ENCODE measurements around the gene ZNRF3. TPM values are rescaled to one million over a fixed set of nuclear protein-coding genes. Genes with fewer than 3 reads are reported as not detected.

ZNRF3 gene
- total and polyA plus RNA-seq, 2 donors (not counting 1 experiment from before 2014, with no cell fraction given), result 0.21 to 0.71 TPM

- Histone ChIP-seq H3K4me1 (ENCODE audit: control insufficient read depth in 2 of 2, insufficient read depth in 2 of 2, low read length in 2 of 2) (peaks cover 8 to 17% of the 10 kb centered on the region in 2 donors), H3K27me3 (replicated peaks in 1 of 4; ENCODE audit: control extremely low read depth in 1 of 4, control insufficient read depth in 3 of 4, insufficient read depth in 4 of 4, low read length in 3 of 4) (peaks cover 0 to 45% (median 24%) of the 10 kb centered on the region in 4 experiments), H3K36me3 (replicated peaks in 1 of 2; ENCODE audit: control extremely low read depth in 1 of 2, control insufficient read depth in 1 of 2, extremely low read depth in 1 of 2, insufficient read depth in 2 of 2, low read length in 1 of 2) (no peaks in the 10 kb centered on the region), H3K4me2 (replicated peaks; ENCODE audit: low read depth, low read length, poor library complexity, severe bottlenecking) (no peak overlapping the region), H3K9ac (ENCODE audit: low read length) (no peak overlapping the region), H2AFZ (ENCODE audit: insufficient read depth, low read depth, low read length, poor library complexity, severe bottlenecking) (no peak overlapping the region), H3K4me3 (ENCODE audit: control extremely low read depth in 1 of 5, extremely low read depth in 1 of 5, insufficient read depth in 1 of 5, low read depth in 2 of 5, low read length in 4 of 5) (no peak overlapping the region), H3K79me2 (ENCODE audit: control insufficient read depth, insufficient read depth, low read length) (no peaks in the 10 kb centered on the region), H3K27ac (ENCODE audit: low read length in 2 of 2) (no peak overlapping the region), H3K9me3 (ENCODE audit: control extremely low read depth in 1 of 3, control insufficient read depth in 2 of 3, insufficient read depth in 1 of 3, low read length in 2 of 3) (peaks cover 0 to 7% (median 0%) of the 10 kb centered on the region in 3 donors), H4K20me1 (ENCODE audit: control insufficient read depth, insufficient read depth, low read length, poor library complexity, severe bottlenecking) (no peaks in the 10 kb centered on the region)
- H3K4me3 Mint-ChIP-seq, result no peak overlapping the region
- ChIA-PET POLR2A (no interaction called here), CTCF (interaction anchor here (2.1 kb wide), 1 partner anchor 9 kb away, joined by 9 read pairs; no protein-coding TSS in a partner anchor)
- H3K27ac Mint-ChIP-seq, result no peak overlapping the region
- H3K4me1 Mint-ChIP-seq, result peaks cover 8% of the 10 kb centered on the region
- no peak for DNase-seq
- H3K27me3 Mint-ChIP-seq, result peaks cover 48% of the 10 kb centered on the region
- WGBS (ENCODE audit: insufficient coverage), result 93% methylated on average over 8 of the region's 8 CpGs
- no peak for ATAC-seq (ENCODE audit: low read depth)
- intact Hi-C loops (cut with micrococcal nuclease), result no loop called here
- TF ChIP-seq EZH2 (IDR thresholded peaks at IDR 0.05; ENCODE audit: borderline replicate concordance, insufficient read depth, low read depth, low read length, poor library complexity, severe bottlenecking) (no peak), CTCF (IDR thresholded peaks at IDR 0.05) (no peak)
- H3K9me3 Mint-ChIP-seq (ENCODE audit: insufficient read depth), result no peaks in the 10 kb centered on the region
Observed at GRCh38 chr22:29032014-29032475, 148.7 kb downstream of the ZNRF3 start.

DNA sequence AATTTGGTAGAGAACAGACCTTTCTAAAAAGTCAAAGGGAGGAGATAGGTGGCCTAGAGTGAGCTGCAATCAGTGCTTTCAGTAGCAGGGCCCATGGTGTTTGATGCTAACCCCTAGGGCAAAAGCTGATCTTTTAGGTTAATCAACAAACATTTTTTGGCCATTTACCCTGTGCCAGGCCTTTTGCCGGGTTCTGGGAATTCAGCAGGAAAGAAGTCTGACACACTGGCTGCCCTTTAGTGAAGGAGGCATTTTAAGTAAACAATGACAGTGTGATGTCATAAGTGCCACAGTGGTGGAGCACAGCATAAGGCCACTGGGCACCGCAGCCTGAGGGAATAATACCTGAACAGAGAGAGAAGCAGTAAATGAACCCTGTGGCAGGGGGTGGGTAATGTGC lies 149.2 kb downstream of the ZNRF3 start:
- ChIA-PET CTCF (interaction anchor here (2.1 kb wide), 1 partner anchor 8 kb away, joined by 9 read pairs; no protein-coding TSS in a partner anchor), POLR2A (no interaction called here)
- TF ChIP-seq EZH2 (IDR thresholded peaks at IDR 0.05; ENCODE audit: borderline replicate concordance, insufficient read depth, low read depth, low read length, poor library complexity, severe bottlenecking) (no peak), CTCF (IDR thresholded peaks at IDR 0.05) (no peak)
- Histone ChIP-seq H3K27me3 (replicated peaks in 1 of 4; ENCODE audit: control extremely low read depth in 1 of 4, control insufficient read depth in 3 of 4, insufficient read depth in 4 of 4, low read length in 3 of 4) (peaks cover 0 to 45% (median 24%) of the 10 kb centered on the region in 4 experiments), H3K9ac (ENCODE audit: low read length) (no peak overlapping the region), H3K36me3 (replicated peaks in 1 of 2; ENCODE audit: control extremely low read depth in 1 of 2, control insufficient read depth in 1 of 2, extremely low read depth in 1 of 2, insufficient read depth in 2 of 2, low read length in 1 of 2) (no peaks in the 10 kb centered on the region), H3K4me1 (ENCODE audit: control insufficient read depth in 2 of 2, insufficient read depth in 2 of 2, low read length in 2 of 2) (peaks cover 8 to 17% of the 10 kb centered on the region in 2 donors), H3K4me2 (replicated peaks; ENCODE audit: low read depth, low read length, poor library complexity, severe bottlenecking) (no peak overlapping the region), H4K20me1 (ENCODE audit: control insufficient read depth, insufficient read depth, low read length, poor library complexity, severe bottlenecking) (no peaks in the 10 kb centered on the region), H3K27ac (ENCODE audit: low read length in 2 of 2) (no peak overlapping the region), H3K9me3 (ENCODE audit: control extremely low read depth in 1 of 3, control insufficient read depth in 2 of 3, insufficient read depth in 1 of 3, low read length in 2 of 3) (peaks cover 0 to 7% (median 0%) of the 10 kb centered on the region in 3 donors), H3K79me2 (ENCODE audit: control insufficient read depth, insufficient read depth, low read length) (no peaks in the 10 kb centered on the region), H3K4me3 (ENCODE audit: control extremely low read depth in 1 of 5, extremely low read depth in 1 of 5, insufficient read depth in 1 of 5, low read depth in 2 of 5, low read length in 4 of 5) (no peak overlapping the region), H2AFZ (ENCODE audit: insufficient read depth, low read depth, low read length, poor library complexity, severe bottlenecking) (no peak overlapping the region)
- H3K27ac Mint-ChIP-seq, result no peak overlapping the region
- H3K27me3 Mint-ChIP-seq, result peaks cover 48% of the 10 kb centered on the region
- ATAC-seq (ENCODE audit: low read depth) (no peak), DNase-seq (no peak)
- no peak overlapping the region for H3K4me3 Mint-ChIP-seq
- intact Hi-C loops (cut with micrococcal nuclease), result no loop called here
- 100% methylated on average over 2 of the region's 2 CpGs for WGBS (ENCODE audit: insufficient coverage)
- H3K9me3 Mint-ChIP-seq (ENCODE audit: insufficient read depth), result no peaks in the 10 kb centered on the region
- H3K4me1 Mint-ChIP-seq, result peaks cover 8% of the 10 kb centered on the region
